Measurements from ENCODE around the gene ATAD2B. TPM values are rescaled to one million over a fixed set of nuclear protein-coding genes. Genes with fewer than 3 reads are reported as not detected.

ATAD2B gene
- total and polyA plus RNA-seq, 2 donors (not counting 1 experiment from before 2014, with no cell fraction given): 3.6 to 11.4 TPM

GRCh38 chr2:23806665-23807249 is 120.2 kb downstream of the ATAD2B start:
- no peak overlapping the region for H3K9ac ChIP-seq (ENCODE audit: insufficient read depth, low read length)
- no peaks in the 10 kb centered on the region for H3K9me3 ChIP-seq (ENCODE audit: control insufficient read depth, insufficient read depth, low read depth, low read length)
- H3K36me3 ChIP-seq (ENCODE audit: control insufficient read depth, insufficient read depth, low read length): no peaks in the 10 kb centered on the region
- H4K20me1 ChIP-seq (ENCODE audit: control insufficient read depth, extremely low read depth, insufficient read depth, low read length): no peaks in the 10 kb centered on the region
- H2AFZ ChIP-seq (ENCODE audit: low read length): no peak overlapping the region
- no peak for TF ChIP-seq EZH2 (IDR thresholded peaks at IDR 0.05; ENCODE audit: low read length, missing control alignments)
- no peak for TF ChIP-seq CTCF (conservative IDR thresholded peaks at IDR 0.05 in 1 of 2, IDR thresholded peaks at IDR 0.05 in 1 of 2; ENCODE audit: low read depth in 1 of 2, low read length in 2 of 2)
- H3K4me1 ChIP-seq (ENCODE audit: control insufficient read depth, extremely low read depth, insufficient read depth, low read length): peaks cover 6% of the 10 kb centered on the region
- H3K27me3 ChIP-seq (ENCODE audit: control insufficient read depth, insufficient read depth, low read length): no peaks in the 10 kb centered on the region
- no peak overlapping the region for H3K4me2 ChIP-seq (ENCODE audit: extremely low read depth, insufficient read depth, low read length)
- no peak overlapping the region for H3K4me3 ChIP-seq (replicated peaks in 1 of 4; ENCODE audit: control extremely low read depth in 1 of 4, insufficient read depth in 1 of 4, low read depth in 3 of 4, low read length in 4 of 4)
- no peak overlapping the region for H3K27ac ChIP-seq (ENCODE audit: insufficient read depth, low read length)
- DNase-seq (ENCODE audit: low read depth in 2 of 2): no peak
- no peaks in the 10 kb centered on the region for H3K79me2 ChIP-seq (ENCODE audit: control insufficient read depth, insufficient read depth, low read length)

DNA sequence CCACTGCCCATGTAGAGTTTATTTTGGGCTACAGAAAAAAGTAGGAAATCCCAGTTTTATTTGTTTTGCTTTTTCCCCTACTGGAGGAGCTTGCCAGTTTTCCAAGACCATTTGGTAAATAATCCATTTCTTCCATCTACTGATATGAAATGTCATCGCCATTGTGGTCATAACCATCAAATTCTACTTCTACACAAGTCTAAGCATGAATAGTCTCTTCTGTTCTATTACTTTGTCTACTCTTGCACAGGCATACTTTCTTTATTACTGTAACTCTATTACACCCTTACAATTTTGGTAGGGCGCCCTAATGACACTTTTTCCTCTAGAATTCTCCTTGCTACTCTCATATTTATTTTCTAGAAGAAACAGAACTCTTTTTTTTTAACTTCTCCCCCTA is 120.7 kb downstream of the ATAD2B start:
- Histone ChIP-seq H3K36me3 (ENCODE audit: control insufficient read depth, insufficient read depth, low read length) (no peaks in the 10 kb centered on the region), H3K27ac (ENCODE audit: insufficient read depth, low read length) (no peak overlapping the region), H3K4me2 (ENCODE audit: extremely low read depth, insufficient read depth, low read length) (no peak overlapping the region), H3K4me1 (ENCODE audit: control insufficient read depth, extremely low read depth, insufficient read depth, low read length) (peaks cover 6% of the 10 kb centered on the region), H3K9me3 (ENCODE audit: control insufficient read depth, insufficient read depth, low read depth, low read length) (no peaks in the 10 kb centered on the region), H3K9ac (ENCODE audit: insufficient read depth, low read length) (no peak overlapping the region), H2AFZ (ENCODE audit: low read length) (no peak overlapping the region), H3K4me3 (replicated peaks in 1 of 4; ENCODE audit: control extremely low read depth in 1 of 4, insufficient read depth in 1 of 4, low read depth in 3 of 4, low read length in 4 of 4) (no peak overlapping the region), H3K27me3 (ENCODE audit: control insufficient read depth, insufficient read depth, low read length) (no peaks in the 10 kb centered on the region), H3K79me2 (ENCODE audit: control insufficient read depth, insufficient read depth, low read length) (no peaks in the 10 kb centered on the region), H4K20me1 (ENCODE audit: control insufficient read depth, extremely low read depth, insufficient read depth, low read length) (no peaks in the 10 kb centered on the region)
- DNase-seq (ENCODE audit: low read depth in 2 of 2): no peak
- TF ChIP-seq EZH2 (IDR thresholded peaks at IDR 0.05; ENCODE audit: low read length, missing control alignments) (no peak), CTCF (conservative IDR thresholded peaks at IDR 0.05 in 1 of 2, IDR thresholded peaks at IDR 0.05 in 1 of 2; ENCODE audit: low read depth in 1 of 2, low read length in 2 of 2) (no peak)

DNA sequence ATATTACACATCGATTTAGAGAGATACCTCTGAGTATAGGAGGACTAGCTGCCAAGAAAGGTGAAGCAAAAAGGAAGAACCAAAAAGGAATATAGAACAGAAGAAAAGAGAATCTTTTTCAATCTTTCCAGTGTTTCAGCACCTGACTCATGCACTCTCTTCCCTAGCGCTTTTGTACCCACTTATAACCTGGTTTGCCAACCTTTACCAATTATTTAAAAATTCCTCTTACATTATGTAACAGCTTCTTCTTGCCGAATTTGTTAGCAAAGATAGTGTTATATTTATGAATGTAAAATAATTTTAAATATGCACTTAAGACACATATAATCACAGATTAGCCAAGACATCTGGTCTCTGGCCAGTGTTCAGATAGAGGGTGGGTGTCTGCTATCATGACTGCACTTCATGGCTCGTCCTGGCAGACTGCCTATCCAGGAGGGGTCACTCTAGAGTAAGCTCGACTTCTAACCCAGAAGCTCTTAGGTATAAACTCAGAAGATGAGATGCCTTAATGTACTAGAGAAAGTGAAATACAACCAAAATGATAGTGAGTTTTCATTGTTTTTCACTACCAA is 122.9 kb downstream of the ATAD2B start:
- DNase-seq (ENCODE audit: low read depth in 2 of 2): peak; percentile 43 to 49
- Histone ChIP-seq H3K27me3 (ENCODE audit: control insufficient read depth, insufficient read depth, low read length) (no peaks in the 10 kb centered on the region), H3K9me3 (ENCODE audit: control insufficient read depth, insufficient read depth, low read depth, low read length) (no peaks in the 10 kb centered on the region), H3K4me1 (ENCODE audit: control insufficient read depth, extremely low read depth, insufficient read depth, low read length) (peaks cover 6% of the 10 kb centered on the region), H2AFZ (ENCODE audit: low read length) (no peak overlapping the region), H3K27ac (ENCODE audit: insufficient read depth, low read length) (no peak overlapping the region), H4K20me1 (ENCODE audit: control insufficient read depth, extremely low read depth, insufficient read depth, low read length) (no peaks in the 10 kb centered on the region), H3K36me3 (ENCODE audit: control insufficient read depth, insufficient read depth, low read length) (no peaks in the 10 kb centered on the region), H3K4me3 (replicated peaks in 1 of 4; ENCODE audit: control extremely low read depth in 1 of 4, insufficient read depth in 1 of 4, low read depth in 3 of 4, low read length in 4 of 4) (no peak overlapping the region), H3K79me2 (ENCODE audit: control insufficient read depth, insufficient read depth, low read length) (no peaks in the 10 kb centered on the region), H3K4me2 (ENCODE audit: extremely low read depth, insufficient read depth, low read length) (no peak overlapping the region), H3K9ac (ENCODE audit: insufficient read depth, low read length) (no peak overlapping the region)
- TF ChIP-seq CTCF (conservative IDR thresholded peaks at IDR 0.05 in 1 of 2, IDR thresholded peaks at IDR 0.05 in 1 of 2; ENCODE audit: low read depth in 1 of 2, low read length in 2 of 2) (peak in 1 of 2 donors; percentile 28), EZH2 (IDR thresholded peaks at IDR 0.05; ENCODE audit: low read length, missing control alignments) (no peak)

All from fibroblast of lung (primary cell).